Colonic mucosa (tissue), 4 donors: Measurements from ENCODE around the gene MX2. TPM values are rescaled to one million over a fixed set of nuclear protein-coding genes. Genes with fewer than 3 reads are reported as not detected.
A peak's percentile ranks its signal among the peaks of the same experiment; 100 is the strongest.
"Not testable (repeated sequence)": the region's sequence is repeated elsewhere in the genome, so short reads cannot be mapped to it uniquely, and the experiment has no call there.

Experiments used
- DNase-seq: peaks from one replicate; pipeline ENCODE4 v3.0.0-alpha.2; 2020
- H3K27ac ChIP-seq: fragments of 200-600 bp; one replicate; pipeline ENCODE4 v1.8.0; 2021
- H3K27me3 ChIP-seq: fragments of 200-600 bp; one replicate; pipeline ENCODE4 v1.8.0; 2021
- H3K36me3 ChIP-seq: fragments of 200-600 bp; one replicate; pipeline ENCODE4 v1.8.0; 2021
- H3K4me1 ChIP-seq: fragments of 200-600 bp; one replicate; pipeline ENCODE4 v1.8.0; 2021; ENCODE audit warnings: mild to moderate bottlenecking
- H3K4me3 ChIP-seq: fragments of 200-600 bp; one replicate; pipeline ENCODE4 v1.8.0; 2021
- H3K9ac ChIP-seq, 2 donors: one replicate each; pipeline ENCODE4 v1.7.0; 2013; ENCODE audit warnings: control low read depth in 2 of 2, low read depth in 2 of 2, low read length in 2 of 2
- H3K9me3 ChIP-seq: fragments of 200-600 bp; one replicate; pipeline ENCODE4 v1.8.0; 2021
- CTCF ChIP-seq: fragments of 200-600 bp; IDR thresholded peaks from one replicate; pipeline ENCODE4 v1.8.0; 2022; ENCODE audit warnings: antibody characterized with exemption, mild to moderate bottlenecking
- intact Hi-C: fragments of 100-400 bp; cut with DNase I; formaldehyde crosslinking; loops from one replicate; pipeline ENCODE4 v1.14.1; 2022
- total RNA-seq, 2 donors: library from RNA; stranded (reverse); fragmentation: NEBNext Ultra II Directional in 1 of 2; extraction: Animal tissue kit (Norgen Biotek cat#: 25700) in 1 of 2; gene quantifications; one replicate each; pipeline ENCODE4 v1.2.1, GENCODE V29; 2021
- donor health status: healthy.
- donor health status: DM: no; HTN: no; CAD: no.
- donor health status: DM: no; HTN: no; CAD: no.

MX2 gene
- total RNA-seq, 2 donors from 2014 or later: 2.0 to 2.5 TPM

GRCh38 chr21:41422546-41423304 is 60.9 kb downstream of the MX2 start:
- Histone ChIP-seq H3K36me3 (no peaks in the 10 kb centered on the region), H3K27ac (no peak overlapping the region), H3K4me1 (peaks cover 5% of the 10 kb centered on the region), H3K27me3 (no peaks in the 10 kb centered on the region), H3K9ac (no peak overlapping the region), H3K9me3 (no peaks in the 10 kb centered on the region), H3K4me3 (no peak overlapping the region)
- no peak for TF ChIP-seq CTCF
- intact Hi-C loops: no loop called here
- DNase-seq: no peak

GRCh38 chr21:41423305-41423636 is 61.4 kb downstream of the MX2 start:
- H3K36me3 ChIP-seq, H3K4me1 ChIP-seq, H3K9ac ChIP-seq, H3K9me3 ChIP-seq, DNase-seq, H3K4me3 ChIP-seq, H3K27ac ChIP-seq, H3K27me3 ChIP-seq, intact Hi-C loops: not testable (repeated sequence)

- TF ChIP-seq CTCF: no peak
- H3K9me3 ChIP-seq: no peaks in the 10 kb centered on the region
- no peaks in the 10 kb centered on the region for H3K36me3 ChIP-seq
- H3K9ac ChIP-seq: peak overlapping the region; percentile 71 to 87
- peak overlapping the region; percentile 55 for H3K4me3 ChIP-seq
- no peak for DNase-seq
- H3K4me1 ChIP-seq: peaks cover 5% of the 10 kb centered on the region
- no peak overlapping the region for H3K27ac ChIP-seq
- H3K27me3 ChIP-seq: no peaks in the 10 kb centered on the region
- intact Hi-C loops: no loop called here
Observed at GRCh38 chr21:41425588-41425953, 63.7 kb downstream of the MX2 start.

GRCh38 chr21:41425954-41426675 is 64.3 kb downstream of the MX2 start, which contains the start of gene MX1:
Gene MX1 (plus strand): TSS chr21:41426239. CDS start chr21:41432071, 5,832 bp downstream.
- Histone ChIP-seq H3K9ac (peak within 1 kb of the TSS; percentile 71 to 87), H3K27me3 (no peaks in the 10 kb centered on the region), H3K27ac (no peak within 1 kb of the TSS), H3K36me3 (no peaks in the 10 kb centered on the region), H3K4me1 (peaks cover 5% of the 10 kb centered on the region), H3K4me3 (peak within 1 kb of the TSS; percentile 55), H3K9me3 (no peaks in the 10 kb centered on the region)
- no peak for TF ChIP-seq CTCF
- DNase-seq: peak; percentile 87
- intact Hi-C loops: no loop called here

GRCh38 chr21:41426676-41427404 is 65.0 kb downstream of the MX2 start:
- H3K9ac ChIP-seq: peak overlapping the region; percentile 71 to 87
- peak overlapping the region; percentile 55 for H3K4me3 ChIP-seq
- intact Hi-C loops: no loop called here
- no peaks in the 10 kb centered on the region for H3K27me3 ChIP-seq
- H3K9me3 ChIP-seq: no peaks in the 10 kb centered on the region
- H3K36me3 ChIP-seq: no peaks in the 10 kb centered on the region
- no peak for TF ChIP-seq CTCF
- DNase-seq: no peak
- H3K27ac ChIP-seq: no peak overlapping the region
- H3K4me1 ChIP-seq: peaks cover 5% of the 10 kb centered on the region
